Activated T-cell treated with anti-CD3 and anti-CD28 coated beads for 1 hour (primary cell): ENCODE data around the gene CWC22.
"Not testable (repeated sequence)": the region's sequence is repeated elsewhere in the genome, so short reads cannot be mapped to it uniquely, and the experiment has no call there.

ENCODE experiments used
- DNase-seq: peaks from one replicate; pipeline ENCODE4 v3.0.0-alpha.2; 2020; ENCODE audit warnings: low read depth

Gene CWC22

DNA sequence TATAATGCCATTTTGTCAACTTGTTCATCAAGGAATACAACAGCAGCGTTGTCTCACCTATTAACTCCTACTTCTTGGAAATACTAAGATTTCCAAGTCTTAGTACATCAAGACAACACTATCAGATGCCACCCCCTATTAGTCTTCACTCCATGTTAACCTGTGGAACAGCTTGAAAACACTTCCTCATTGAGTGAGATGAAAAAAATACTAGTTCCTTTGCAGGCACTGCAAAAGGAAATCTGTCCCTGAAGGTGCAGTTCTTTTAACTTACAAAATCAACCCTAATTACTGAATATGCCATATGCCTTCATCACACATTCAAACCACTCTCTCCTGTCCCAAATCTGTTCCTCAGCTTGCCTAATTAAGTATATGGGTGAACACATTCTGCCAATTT is 4.0 kb downstream of the CWC22 start:
- DNase-seq: no peak

DNA sequence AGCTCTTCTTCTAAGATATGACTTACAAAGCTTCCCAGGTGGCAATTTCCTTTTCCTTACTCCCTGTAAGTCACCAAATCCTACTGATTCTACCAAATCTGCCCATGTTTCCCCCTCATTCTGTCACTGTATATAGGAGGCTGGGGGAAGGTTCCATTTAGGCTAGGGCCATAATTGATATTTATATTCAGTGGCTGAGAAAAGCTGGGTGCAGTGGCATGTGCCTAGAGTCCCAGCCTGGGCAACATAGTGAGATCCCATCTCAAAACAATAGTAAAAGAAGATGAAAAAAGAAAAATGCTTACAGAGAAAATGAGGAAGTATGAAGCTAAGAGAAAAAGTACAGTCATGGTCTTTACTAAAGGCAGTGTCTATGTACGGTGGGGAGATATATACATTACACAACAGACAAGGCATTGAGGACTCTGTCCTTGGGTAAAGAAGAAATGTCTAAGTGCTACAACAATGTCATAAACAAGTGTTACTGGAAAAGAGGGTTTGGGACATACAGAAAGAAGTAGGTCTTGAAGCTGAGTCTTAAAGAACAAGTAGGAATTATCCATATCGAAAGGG is 4.8 kb downstream of the CWC22 start:
- no peak for DNase-seq

DNA sequence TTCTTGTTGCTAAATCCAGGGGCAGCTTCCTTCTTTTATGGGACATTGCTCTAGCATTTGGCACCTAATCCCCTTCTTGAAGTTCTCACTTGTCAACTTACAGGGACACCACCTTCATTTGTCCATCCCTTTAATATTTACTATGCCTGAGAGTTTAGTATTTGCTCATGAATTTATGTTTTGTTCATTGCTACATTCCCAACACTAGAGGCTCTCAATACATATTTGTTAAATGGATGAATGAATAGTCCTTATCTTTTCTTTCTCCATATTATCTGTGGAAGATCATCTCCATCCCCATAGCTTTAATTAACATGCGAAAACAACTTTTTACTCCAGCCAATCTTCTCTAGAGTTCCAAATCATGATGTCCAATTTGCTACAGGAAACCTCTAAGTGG is 5.4 kb downstream of the CWC22 start:
- no peak for DNase-seq

DNA sequence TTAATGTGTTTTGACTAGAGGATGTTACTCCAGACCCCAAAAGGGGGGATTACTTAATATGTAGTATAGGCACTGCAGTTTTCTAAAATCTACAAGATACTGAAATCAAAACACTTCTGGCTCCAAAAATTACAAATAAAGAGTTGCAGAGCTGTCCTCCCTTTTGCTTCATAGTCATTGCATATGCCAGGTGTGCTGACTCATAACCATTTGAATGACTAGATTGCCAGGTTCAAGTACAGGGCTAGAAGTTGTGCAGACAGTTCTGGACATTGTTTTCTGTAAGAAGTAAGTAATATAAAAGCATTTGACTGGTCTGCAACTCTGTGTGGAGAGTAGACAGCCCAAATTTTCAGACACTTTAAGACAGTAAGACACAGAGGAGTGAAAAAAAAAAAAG is 6.7 kb downstream of the CWC22 start:
- DNase-seq: no peak

DNA sequence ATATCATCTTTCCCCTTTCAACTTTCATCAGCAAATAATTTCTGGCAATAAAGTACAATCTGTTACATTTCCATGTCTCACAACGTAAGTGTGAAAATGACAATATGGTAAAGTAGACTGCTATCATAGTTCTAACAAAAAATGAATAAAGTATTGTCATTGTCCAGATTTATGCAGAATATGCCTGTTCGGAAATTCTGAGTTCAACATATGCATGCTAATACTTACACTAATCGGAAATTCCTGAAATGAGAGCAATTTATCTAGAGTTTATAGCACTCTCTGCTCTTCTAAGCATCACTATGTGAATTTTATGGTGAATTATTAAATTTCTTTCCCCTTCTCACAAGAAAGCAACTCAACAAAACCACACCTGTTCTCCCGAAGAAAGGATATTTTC is 8.1 kb downstream of the CWC22 start:
- DNase-seq: no peak

DNA sequence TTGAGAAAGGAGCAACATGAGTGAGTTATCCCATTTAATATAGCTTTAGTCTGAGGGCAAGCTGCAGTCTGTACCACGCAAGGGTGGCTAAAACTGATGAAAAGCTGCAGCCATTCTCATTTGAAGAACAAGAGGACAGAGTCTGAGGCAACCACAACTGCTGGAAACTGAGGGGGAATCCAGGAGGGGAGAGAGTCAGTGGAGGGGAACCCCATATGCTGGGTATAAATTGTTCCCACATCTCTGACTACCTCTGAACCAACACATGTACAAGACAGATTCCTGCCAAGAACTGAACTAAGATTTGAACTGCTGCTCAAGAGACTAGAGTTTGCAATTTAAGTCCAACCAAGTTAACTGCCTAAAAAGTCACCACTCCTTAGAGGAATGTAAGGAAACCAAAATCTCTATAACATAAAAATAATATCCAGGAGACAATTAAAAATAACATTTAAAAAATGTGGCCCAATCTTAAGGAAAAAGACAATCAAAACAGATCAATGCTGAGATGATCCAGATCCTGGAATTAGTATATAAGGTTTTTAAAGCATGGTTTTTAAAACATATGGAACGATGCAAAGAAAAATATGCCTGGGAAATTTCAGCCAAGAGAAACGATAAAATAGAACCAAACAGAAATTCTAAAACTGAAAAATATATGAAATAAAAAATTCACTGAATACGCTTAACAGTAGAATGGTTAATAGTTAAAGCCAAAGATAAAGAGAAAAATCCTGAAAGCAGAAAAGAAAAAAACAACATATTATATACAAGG is 11.2 kb downstream of the CWC22 start:
- no peak for DNase-seq

DNA sequence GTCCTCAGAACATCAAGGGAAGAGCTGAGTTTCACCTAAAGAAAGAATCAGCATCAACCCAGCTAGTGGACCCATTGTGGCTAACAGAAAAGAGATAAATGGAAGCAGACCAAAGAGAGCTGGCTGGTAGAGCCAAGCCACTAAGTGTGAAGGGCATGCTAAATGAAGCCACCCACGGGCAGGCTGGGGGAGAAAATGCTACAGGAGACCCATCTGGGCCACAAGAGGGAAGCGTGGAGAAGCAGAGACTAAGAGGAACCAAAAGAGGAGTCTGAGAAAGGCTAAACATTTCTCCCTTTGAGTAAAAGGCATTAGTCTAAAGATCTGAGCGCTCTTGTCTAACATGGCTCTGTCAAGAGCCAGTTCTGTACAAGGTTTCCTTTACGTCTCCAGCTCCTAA is 15.8 kb downstream of the CWC22 start:
- DNase-seq: no peak

DNA sequence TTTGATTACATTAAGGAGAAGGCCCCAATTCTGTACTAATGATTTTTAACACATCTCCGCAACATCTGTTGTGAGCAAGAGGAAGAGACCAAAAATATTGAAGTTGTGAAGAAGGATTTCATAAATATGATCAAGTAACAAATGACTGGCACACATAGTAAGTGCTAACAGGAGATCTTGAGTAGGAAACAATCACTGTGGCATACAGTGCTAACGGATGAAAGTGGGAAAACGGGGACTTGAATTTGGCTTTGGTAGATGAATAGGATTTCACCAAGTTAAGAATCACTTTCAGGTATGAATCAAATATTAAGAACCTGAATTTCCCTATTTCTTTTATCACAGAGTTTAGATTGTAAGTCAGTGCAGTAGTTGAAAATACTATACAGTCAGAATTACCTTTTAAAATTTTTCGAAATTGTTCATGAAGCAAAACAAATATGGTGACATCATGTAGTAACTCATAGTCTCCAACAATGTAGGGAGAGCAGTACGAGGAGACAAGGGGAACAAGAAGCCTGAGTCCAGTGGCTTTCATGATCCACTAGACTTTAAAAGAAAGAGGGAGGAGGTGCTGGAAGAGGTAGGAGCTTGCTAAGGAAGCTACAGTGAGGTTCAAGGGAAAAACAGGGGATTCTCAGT is 16.3 kb downstream of the CWC22 start:
- DNase-seq: no peak

DNA sequence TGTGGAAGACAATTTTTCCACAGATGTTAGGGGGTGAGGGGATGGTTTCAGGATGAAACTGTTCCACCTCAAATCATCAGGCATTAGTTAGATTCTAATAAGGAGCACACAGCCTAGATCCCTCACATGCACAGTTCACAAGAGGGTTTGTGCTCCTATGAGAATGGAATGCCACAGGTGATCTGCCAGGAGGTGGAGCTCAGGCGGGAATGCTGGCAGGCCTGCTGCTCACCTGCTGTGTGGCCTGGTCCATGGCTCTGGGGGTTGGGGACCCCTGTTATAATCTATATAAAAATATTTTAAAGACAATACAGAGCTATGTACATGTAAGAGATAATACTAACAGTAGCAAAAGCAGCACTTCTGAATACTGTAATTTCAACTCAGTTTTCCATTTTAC is 19.2 kb downstream of the CWC22 start:
- no peak for DNase-seq

DNA sequence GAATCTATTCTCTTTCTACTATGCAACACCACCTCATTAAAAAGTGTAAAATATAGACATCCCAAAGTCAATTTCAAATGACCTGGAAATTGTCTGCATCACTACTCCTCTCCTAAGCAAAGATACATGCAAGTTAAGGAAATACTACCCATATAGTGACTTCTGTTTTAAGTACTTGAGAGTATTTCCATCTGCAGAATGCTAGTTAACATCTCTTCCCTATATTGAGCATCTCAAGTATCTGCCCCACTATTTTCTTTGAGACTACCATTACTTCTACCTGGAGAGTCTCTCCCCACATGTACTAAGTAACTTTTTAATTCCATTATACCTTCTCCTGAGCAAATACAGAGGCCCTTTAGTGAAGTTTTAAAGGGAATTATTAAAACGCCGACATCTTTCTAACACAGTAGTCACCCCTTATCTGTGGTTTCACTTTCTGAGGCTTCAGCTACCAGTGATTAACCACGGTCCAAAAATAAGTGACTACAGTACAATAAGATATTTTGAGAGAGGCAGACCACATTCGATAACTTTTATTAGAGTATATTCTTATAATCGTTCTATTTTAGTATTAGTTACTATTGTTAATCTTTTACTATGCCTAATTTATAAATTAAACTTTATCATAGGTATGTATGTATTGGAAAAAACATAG is 21.8 kb downstream of the CWC22 start:
- DNase-seq: no peak

DNA sequence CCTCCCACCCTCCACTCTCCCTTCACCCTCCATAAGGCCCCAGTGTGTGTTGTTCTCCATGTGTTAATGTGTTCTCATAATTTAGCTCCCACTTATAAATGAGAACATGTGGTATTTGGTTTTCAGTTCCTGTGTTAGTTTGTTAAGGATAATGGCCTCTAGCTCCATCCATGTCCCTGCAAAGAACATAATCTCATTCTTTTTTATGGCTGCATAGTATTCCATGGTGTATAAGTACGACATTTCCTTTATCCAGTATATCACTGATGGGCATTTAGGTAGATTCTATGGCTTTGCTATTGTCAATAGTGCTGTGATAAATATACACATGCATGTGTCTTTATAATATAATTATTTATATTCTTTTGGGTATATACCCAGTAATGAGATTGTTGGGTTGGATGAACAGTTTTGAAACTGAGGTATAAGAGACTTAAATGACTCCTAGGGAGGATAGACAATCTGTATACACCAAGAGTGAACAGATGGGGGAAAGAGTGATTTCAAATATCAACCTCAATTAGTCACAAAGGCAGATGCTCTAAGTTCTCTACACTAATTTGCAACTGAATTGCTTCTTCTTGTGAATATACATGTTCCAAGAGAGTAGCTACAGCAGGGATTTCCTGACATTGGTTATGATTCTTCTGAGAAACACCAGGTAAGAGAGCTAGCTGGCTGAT is 23.7 kb downstream of the CWC22 start:
- DNase-seq: no peak

DNA sequence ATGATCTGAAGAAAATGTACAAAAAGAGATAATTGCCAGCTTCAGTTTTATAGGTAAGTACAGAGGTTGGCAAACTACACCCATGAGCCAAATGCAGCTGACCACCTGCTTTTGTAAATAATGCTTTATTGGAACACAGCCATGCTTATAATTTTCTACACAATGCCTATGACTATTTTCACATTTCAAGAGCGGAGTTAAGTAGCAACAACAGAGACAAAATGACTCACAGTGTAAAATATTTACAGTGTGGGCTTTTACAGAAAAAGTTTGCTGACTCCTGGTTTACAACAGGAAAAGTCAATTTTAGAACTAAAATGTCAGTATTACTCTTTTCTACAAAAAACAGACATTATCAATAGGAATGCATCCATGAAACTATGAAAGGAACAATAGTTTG is 26.0 kb downstream of the CWC22 start:
- DNase-seq: no peak

DNA sequence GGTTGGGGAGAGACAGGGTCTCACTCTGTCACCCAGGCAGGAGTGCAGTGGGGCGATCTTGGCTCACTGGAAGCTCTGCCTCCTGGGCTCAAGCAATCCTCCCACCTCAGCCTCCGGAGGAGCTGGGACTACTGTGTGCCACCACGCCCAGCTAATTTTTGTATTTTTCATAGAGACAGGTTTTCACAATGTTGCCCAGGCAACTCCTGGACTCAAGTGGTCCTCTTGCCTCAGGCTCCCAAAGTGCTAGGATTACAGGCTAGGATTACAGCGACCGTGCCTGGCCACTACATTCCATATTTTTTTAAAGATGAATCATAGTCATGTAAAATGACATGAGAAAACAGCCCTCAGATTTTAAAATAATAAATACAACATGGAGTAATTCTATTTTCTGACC is 32.3 kb downstream of the CWC22 start:
- DNase-seq: no peak

DNA sequence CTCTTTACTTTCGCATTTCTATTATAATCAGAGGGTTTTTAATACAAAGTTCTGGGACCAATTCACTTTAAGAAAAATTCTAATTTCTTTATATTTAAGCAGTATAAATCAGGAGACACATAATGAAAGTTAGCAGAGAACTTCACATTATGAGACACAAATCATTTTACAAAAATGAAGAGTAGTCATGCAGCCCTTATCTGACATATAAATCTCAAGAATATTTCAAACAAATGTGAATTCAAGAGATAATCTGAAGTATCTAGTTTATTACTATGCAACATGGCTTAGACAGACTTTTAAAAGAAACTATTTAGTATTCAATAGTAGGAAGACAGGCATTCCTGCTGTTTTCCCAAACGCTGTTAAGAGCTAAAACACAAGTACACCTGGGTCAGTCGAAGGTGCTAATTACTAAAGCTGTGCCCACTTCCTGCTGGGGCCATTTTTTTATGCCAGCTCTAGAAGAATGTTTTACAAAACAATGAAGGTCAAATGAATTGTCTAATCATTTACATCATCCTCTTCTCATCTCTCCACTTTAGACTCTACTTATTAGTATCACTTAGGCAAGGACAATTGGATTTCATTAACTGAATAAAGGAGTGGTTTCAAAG is 40.2 kb downstream of the CWC22 start:
- no peak for DNase-seq

DNA sequence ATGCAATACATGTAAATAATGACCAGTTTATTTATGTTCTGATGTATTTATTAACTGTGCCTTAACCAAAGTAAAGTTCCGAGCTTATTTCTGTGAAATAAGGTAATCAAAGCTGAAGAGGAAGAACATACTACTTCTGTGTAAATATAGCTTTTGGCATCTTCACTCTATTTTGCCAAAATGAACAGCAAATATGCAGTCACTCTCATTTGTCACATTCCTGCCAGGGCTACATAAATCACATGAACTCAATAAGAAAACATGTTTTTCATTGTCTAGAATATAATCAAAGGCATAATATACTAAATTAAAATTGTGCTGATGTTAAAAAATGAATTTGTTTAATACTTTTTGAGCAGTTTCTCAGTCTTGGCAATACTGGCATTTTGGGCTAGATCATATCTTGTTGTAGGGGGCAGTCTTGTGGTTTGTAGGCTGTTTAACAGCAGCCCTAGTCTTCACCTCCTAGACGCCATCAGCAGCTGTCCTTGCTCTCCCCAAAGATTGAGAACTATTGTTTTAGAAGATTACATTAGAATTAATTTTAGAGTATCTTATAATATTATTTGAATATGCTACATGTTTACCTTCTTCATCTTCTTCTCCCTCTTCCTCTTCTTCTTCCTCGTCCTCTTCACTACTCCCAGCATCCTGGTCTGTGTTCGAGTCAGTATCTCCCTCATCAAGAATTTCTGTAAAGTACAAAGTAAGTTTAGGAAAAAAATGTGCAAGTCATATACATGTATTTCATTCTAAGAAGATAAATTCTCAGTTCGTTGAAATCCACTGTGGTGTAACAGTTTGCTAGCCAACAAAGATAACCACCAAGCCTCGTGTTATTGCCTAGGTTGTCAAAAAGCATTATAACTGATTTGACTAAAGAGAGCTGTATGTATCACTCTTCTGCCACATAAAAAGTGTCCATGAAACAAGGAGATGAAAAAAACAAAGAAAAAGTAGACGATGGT is 41.5 kb downstream of the CWC22 start:
- DNase-seq: no peak

DNA sequence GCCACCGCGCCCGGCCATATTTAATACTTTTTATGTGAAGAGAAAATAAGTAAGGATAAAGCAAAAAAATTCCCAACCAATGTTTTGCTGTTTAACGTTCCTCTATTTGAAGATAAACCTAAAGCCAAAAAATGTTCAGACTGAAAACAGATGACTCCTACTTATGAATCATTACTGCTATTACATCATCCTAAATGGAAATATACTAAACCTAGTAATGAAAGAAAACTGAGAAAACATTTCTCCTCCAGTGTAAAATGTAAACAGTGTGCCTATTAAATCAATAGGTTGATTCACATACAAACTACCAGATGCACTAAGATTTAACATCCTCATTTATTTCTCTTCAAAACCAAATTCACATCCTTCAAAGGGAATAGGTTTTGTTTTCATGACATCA is 43.5 kb downstream of the CWC22 start:
- DNase-seq: no peak

DNA sequence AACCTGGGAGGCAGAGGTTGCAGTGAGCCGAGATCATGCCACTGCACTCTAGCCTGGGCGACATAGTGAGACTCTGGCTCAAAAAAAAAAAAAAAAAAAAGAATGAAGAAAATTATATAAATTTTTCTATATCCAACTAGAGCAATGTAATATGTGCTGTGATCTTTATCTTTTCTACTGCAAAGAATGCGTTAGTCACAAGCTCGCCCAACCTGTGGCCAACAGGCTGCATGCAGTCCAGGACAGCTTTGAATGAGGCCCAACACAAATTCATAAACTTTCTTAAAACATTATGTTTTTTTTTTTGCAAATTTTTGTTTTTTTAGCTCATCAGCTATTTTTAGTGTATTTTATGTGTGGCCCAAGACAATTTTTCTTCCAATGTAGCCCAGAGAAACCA is 48.8 kb downstream of the CWC22 start:
- DNase-seq: not testable (repeated sequence)

DNA sequence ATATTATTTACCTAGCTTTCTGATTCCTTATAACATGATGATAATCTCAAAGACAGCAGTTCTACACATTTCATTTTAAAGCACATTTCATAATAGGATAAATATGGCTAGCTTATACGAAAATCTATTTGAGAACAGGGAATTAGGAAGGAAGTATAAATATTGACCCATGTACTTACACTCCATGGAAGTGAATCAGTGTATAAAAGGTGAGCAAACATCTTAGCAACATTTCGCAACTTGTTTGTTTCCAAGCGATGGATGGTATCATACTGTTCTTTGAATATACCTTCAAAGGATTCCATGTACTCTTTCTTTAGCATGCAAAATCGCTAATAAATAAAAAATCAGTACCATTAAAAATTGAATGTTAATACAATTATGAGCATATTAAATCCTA is 53.1 kb downstream of the CWC22 start:
- DNase-seq: no peak

DNA sequence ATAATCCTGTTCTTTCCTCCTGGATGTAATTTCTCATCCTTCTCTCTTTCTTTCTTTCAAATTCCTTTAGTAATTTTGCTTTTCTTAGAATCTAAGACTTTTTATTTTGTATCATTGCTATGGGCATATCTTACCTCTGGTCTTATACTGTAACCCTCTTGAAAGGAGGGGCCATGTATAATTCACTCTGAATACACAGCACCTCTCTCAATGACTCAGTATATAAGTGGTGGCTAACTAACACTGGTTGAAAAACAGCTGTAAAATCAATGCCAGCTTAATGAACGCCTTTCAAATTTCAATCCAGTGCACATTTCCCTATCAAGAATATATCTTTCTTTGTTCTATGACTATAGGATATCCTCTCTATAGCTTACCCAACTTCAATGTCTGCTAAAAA is 53.7 kb downstream of the CWC22 start:
- no peak for DNase-seq

DNA sequence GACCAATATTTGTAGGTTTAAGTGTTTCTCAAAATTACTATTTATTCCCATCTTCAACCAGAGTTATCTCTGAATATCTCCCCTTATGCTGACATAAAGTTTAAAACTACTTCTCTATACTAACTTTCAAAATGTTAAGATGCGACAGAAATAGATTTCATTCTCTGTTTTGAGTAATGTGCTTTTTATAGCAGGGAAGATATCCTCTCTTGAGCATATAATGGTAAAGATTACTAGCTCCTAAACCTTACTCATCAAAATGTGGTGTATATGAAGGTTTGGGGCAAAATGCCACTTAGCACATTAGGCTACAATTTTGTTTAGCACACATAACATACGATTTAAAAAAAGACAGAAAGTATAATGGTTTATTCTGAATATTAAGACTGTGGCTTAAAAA is 54.4 kb downstream of the CWC22 start:
- no peak for DNase-seq

DNA sequence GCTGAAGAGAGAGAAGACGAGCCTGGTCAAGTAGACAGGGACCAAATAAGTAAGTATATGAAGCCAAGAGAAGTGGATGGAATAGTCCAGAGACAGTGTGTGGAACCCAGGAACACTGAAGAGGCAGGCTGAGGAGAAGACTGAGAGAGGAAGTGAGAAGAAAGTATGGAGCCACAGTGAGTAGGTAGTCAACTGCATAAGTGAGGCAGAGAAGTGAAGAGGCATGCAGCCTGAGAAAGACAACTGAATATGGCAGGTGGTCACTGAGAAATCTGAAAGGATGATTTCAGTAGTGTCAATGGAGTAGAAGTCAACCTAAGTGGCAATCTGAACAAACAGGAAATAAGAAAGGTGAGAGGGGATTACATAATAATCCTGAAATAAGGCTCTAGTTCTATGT is 55.4 kb downstream of the CWC22 start:
- no peak for DNase-seq
